Osteoblast (primary cell): ENCODE results near the gene CCDC34. TPM values are rescaled to one million over a fixed set of nuclear protein-coding genes. Genes with fewer than 3 reads are reported as not detected.

Source experiments
- DNase-seq: peaks from one replicate; pipeline ENCODE4 v3.0.0; 2011; ENCODE audit warnings: low spot score, mixed read lengths; ENCODE audit not compliant: insufficient read length; ENCODE audit errors: missing footprints
- H2AFZ ChIP-seq: 2 replicates; pipeline ENCODE4 v1.6.0; 2011; ENCODE audit warnings: mild to moderate bottlenecking, low read length
- H3K27ac ChIP-seq: 2 replicates; pipeline ENCODE4 v1.5.1; 2011; ENCODE audit warnings: mild to moderate bottlenecking, low read depth, low read length, moderate library complexity
- H3K27me3 ChIP-seq: 2 replicates; pipeline ENCODE4 v1.6.0; 2012; ENCODE audit warnings: mild to moderate bottlenecking, control low read depth, inconsistent platforms, low read length, moderate library complexity; ENCODE audit not compliant: insufficient read depth
- H3K36me3 ChIP-seq: 2 replicates; pipeline ENCODE4 v1.5.1; 2011; ENCODE audit warnings: mild to moderate bottlenecking, low read length, control low read depth, moderate library complexity; ENCODE audit not compliant: insufficient read depth
- H3K4me1 ChIP-seq: 2 replicates; pipeline ENCODE4 v1.5.1; 2011; ENCODE audit warnings: mild to moderate bottlenecking, low read length, control low read depth, moderate library complexity; ENCODE audit not compliant: insufficient read depth
- H3K4me2 ChIP-seq: 2 replicates; pipeline ENCODE4 v1.6.0; 2011; ENCODE audit warnings: mild to moderate bottlenecking, low read length; ENCODE audit not compliant: insufficient read depth
- H3K4me3 ChIP-seq: fragments of 200-600 bp; sonication (generic); 3 replicates; pipeline ENCODE4 v1.5.1; 2012; ENCODE audit warnings: mild to moderate bottlenecking, low read length, inconsistent platforms; ENCODE audit not compliant: insufficient read depth
- H3K79me2 ChIP-seq: 2 replicates; pipeline ENCODE4 v1.6.0; 2012; ENCODE audit warnings: mild to moderate bottlenecking, low read length, control low read depth, inconsistent platforms; ENCODE audit not compliant: insufficient read depth
- H3K9me3 ChIP-seq: 2 replicates; pipeline ENCODE4 v1.5.1; 2011; ENCODE audit warnings: low read depth, low read length, control low read depth
- H4K20me1 ChIP-seq: 2 replicates; pipeline ENCODE4 v1.6.0; 2012; ENCODE audit warnings: mild to moderate bottlenecking, low read length, control low read depth; ENCODE audit not compliant: insufficient read depth
- total RNA-seq: library from RNA; depleted of rRNA; stranded (reverse); fragments of >200 nt; gene quantifications from 2 replicates; pipeline ENCODE4 v1.2.3, GENCODE V29; 2012
- TF ChIP-seq, protein P1 (sequence below): IDR thresholded peaks from 2 replicates; pipeline ENCODE4 v1.5.1; 2011; ENCODE audit warnings: mild to moderate bottlenecking, low read depth, low read length, moderate library complexity; ENCODE audit errors: extremely low read depth

CCDC34 gene
- total RNA-seq, 1 donor = 3.6 TPM

GRCh38 chr11:27295928-27296327 is 67.1 kb downstream of the CCDC34 start:
- Histone ChIP-seq H3K27ac (peak overlapping the region; percentile 86), H4K20me1 (no peaks in the 10 kb centered on the region), H3K27me3 (no peaks in the 10 kb centered on the region), H3K36me3 (no peaks in the 10 kb centered on the region), H2AFZ (peak overlapping the region; percentile 50), H3K79me2 (no peaks in the 10 kb centered on the region), H3K4me3 (no peak overlapping the region), H3K9me3 (no peaks in the 10 kb centered on the region), H3K4me2 (no peak overlapping the region), H3K4me1 (peaks cover 33% of the 10 kb centered on the region)
- no peak for DNase-seq
- TF ChIP-seq, protein P1, sequence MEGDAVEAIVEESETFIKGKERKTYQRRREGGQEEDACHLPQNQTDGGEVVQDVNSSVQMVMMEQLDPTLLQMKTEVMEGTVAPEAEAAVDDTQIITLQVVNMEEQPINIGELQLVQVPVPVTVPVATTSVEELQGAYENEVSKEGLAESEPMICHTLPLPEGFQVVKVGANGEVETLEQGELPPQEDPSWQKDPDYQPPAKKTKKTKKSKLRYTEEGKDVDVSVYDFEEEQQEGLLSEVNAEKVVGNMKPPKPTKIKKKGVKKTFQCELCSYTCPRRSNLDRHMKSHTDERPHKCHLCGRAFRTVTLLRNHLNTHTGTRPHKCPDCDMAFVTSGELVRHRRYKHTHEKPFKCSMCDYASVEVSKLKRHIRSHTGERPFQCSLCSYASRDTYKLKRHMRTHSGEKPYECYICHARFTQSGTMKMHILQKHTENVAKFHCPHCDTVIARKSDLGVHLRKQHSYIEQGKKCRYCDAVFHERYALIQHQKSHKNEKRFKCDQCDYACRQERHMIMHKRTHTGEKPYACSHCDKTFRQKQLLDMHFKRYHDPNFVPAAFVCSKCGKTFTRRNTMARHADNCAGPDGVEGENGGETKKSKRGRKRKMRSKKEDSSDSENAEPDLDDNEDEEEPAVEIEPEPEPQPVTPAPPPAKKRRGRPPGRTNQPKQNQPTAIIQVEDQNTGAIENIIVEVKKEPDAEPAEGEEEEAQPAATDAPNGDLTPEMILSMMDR = no peak

GRCh38 chr11:27294654-27295053 is 68.4 kb downstream of the CCDC34 start:
- H3K36me3 ChIP-seq = no peaks in the 10 kb centered on the region
- H3K4me2 ChIP-seq = no peak overlapping the region
- H3K79me2 ChIP-seq = no peaks in the 10 kb centered on the region
- H3K27me3 ChIP-seq = no peaks in the 10 kb centered on the region
- H3K9me3 ChIP-seq = no peaks in the 10 kb centered on the region
- DNase-seq = no peak
- H3K4me3 ChIP-seq = no peak overlapping the region
- H3K27ac ChIP-seq = peak overlapping the region; percentile 86
- H2AFZ ChIP-seq = peak overlapping the region; percentile 71
- H4K20me1 ChIP-seq = no peaks in the 10 kb centered on the region
- H3K4me1 ChIP-seq = peaks cover 37% of the 10 kb centered on the region
- TF ChIP-seq, protein P1 = no peak

GRCh38 chr11:27293515-27294417 is 69.2 kb downstream of the CCDC34 start:
- H3K9me3 ChIP-seq = no peaks in the 10 kb centered on the region
- no peak overlapping the region for H3K4me3 ChIP-seq
- TF ChIP-seq, protein P1 = no peak
- peak; percentile 68 for DNase-seq
- H3K79me2 ChIP-seq = no peaks in the 10 kb centered on the region
- H3K4me2 ChIP-seq = no peak overlapping the region
- H3K27me3 ChIP-seq = no peaks in the 10 kb centered on the region
- H3K36me3 ChIP-seq = no peaks in the 10 kb centered on the region
- no peaks in the 10 kb centered on the region for H4K20me1 ChIP-seq
- H2AFZ ChIP-seq = peak overlapping the region; percentile 71
- peak overlapping the region; percentile 86 for H3K27ac ChIP-seq
- peaks cover 37% of the 10 kb centered on the region for H3K4me1 ChIP-seq

- H2AFZ ChIP-seq = no peak overlapping the region
- H3K36me3 ChIP-seq = no peaks in the 10 kb centered on the region
- no peaks in the 10 kb centered on the region for H3K27me3 ChIP-seq
- no peaks in the 10 kb centered on the region for H3K79me2 ChIP-seq
- H3K9me3 ChIP-seq = no peaks in the 10 kb centered on the region
- TF ChIP-seq, protein P1 = no peak
- H4K20me1 ChIP-seq = no peaks in the 10 kb centered on the region
- peaks cover 37% of the 10 kb centered on the region for H3K4me1 ChIP-seq
- no peak overlapping the region for H3K4me2 ChIP-seq
- H3K27ac ChIP-seq = no peak overlapping the region
- DNase-seq = no peak
- no peak overlapping the region for H3K4me3 ChIP-seq
Observed at GRCh38 chr11:27292637-27293010, 70.4 kb downstream of the CCDC34 start.
